Ovary (tissue), 9 donors: ENCODE measurements around the gene BID. TPM values are rescaled to one million over a fixed set of nuclear protein-coding genes. Genes with fewer than 3 reads are reported as not detected.

ENCODE experiments used
- DNase-seq, 5 donors: peaks; one replicate each; pipeline ENCODE4 v3.0.0-alpha.2; 2019 to 2020
- H3K27ac ChIP-seq, 2 donors: fragments of 200-600 bp; one replicate each; pipeline versions ENCODE4 v1.5.1 to v1.8.0; 2019 to 2022
- H3K27me3 ChIP-seq: fragments of 200-600 bp; one replicate; pipeline ENCODE4 v1.8.0; 2022
- H3K36me3 ChIP-seq: fragments of 200-600 bp; sonication (generic); one replicate; pipeline ENCODE4 v1.5.1; 2019
- H3K4me1 ChIP-seq: one replicate; pipeline ENCODE4 v1.8.1; 2013; ENCODE audit warnings: mild to moderate bottlenecking, moderate library complexity; ENCODE audit not compliant: insufficient read depth
- H3K4me3 ChIP-seq: fragments of 200-600 bp; sonication (generic); one replicate; pipeline ENCODE4 v1.5.1; 2017
- H3K9me3 ChIP-seq, 2 donors: fragments of 200-600 bp in 1 of 2; sonication (generic) in 1 of 2; one replicate each; pipeline versions ENCODE4 v1.5.1 to v1.8.1; 2013 to 2019; ENCODE audit warnings: mild to moderate bottlenecking in 1 of 2, moderate library complexity in 1 of 2
- CTCF ChIP-seq, 3 donors: fragments of 450-650 bp in 2 of 3; fragments of 200-600 bp in 1 of 3; IDR thresholded peaks; one replicate each; pipeline versions ENCODE4 v1.5.1 to v1.8.0; 2016 to 2022; ENCODE audit warnings: antibody characterized with exemption in 3 of 3, mild to moderate bottlenecking in 1 of 3
- EP300 ChIP-seq: sonication (generic); formaldehyde crosslinking; IDR thresholded peaks from one replicate; pipeline ENCODE4 v1.6.1; 2017; ENCODE audit warnings: antibody characterized with exemption
- POLR2A ChIP-seq: fragments of 450-650 bp; IDR thresholded peaks from one replicate; pipeline ENCODE4 v1.6.1; 2017; ENCODE audit warnings: antibody characterized with exemption, mild to moderate bottlenecking, moderate library complexity
- WGBS, 3 donors: extraction: QIAGEN DNeasy Blood & Tissue Kit in 1 of 3; methylation state at CpG; one replicate each; pipeline versions ENCODE4 v1.1.5 to v1.1.7; 2013 to 2017; 5-methylcytosine and 5-hydroxymethylcytosine counted together
- intact Hi-C, 4 donors: fragments of 100-400 bp; cut with DNase I; formaldehyde crosslinking; loops; one replicate each; pipeline versions ENCODE4 v1.11.0 to v1.15.1; 2022 to 2023
- polyA plus RNA-seq, 2 donors: library from polyadenylated mRNA; stranded (reverse); fragments of 200-250 nt in 1 of 2; fragments of 350-450 nt in 1 of 2; fragmentation: Illumina TruSeq in 1 of 2; extraction: RNeasy Lipid Tissue Mini Kit (QIAGEN cat#74804) in 1 of 2; gene quantifications; one replicate each; pipeline ENCODE4 v1.2.3, GENCODE V29; 2013 to 2014
- total RNA-seq, 7 donors: library from RNA; depleted of rRNA in 2 of 7; stranded (reverse); fragments of >200 nt in 2 of 7; fragmentation: NEBNext Ultra II Directional in 3 of 7; extraction: Animal tissue kit (Norgen Biotek cat#: 25700) in 3 of 7; gene quantifications; one replicate each; pipeline versions ENCODE4 v1.1.0 to v1.2.4, GENCODE V29; 2016 to 2023
- donor health status: DM: no; HTN: no; CAD: no; lungs with moderate emphysema.
- donor health status: DM: no; HTN: no; CAD: no.
- donor health status: Bipolar disorder and iron deficiency.
- donor health status: DM: yes; HTN: yes; CAD: no.
- donor health status: DM: no; HTN: no; CAD: no.
- donor health status: DM: yes; HTN: yes; CAD: no.

Gene BID
- total and polyA plus RNA-seq, 9 donors, result 3.2 to 13.8 (median 6.1) TPM

DNA sequence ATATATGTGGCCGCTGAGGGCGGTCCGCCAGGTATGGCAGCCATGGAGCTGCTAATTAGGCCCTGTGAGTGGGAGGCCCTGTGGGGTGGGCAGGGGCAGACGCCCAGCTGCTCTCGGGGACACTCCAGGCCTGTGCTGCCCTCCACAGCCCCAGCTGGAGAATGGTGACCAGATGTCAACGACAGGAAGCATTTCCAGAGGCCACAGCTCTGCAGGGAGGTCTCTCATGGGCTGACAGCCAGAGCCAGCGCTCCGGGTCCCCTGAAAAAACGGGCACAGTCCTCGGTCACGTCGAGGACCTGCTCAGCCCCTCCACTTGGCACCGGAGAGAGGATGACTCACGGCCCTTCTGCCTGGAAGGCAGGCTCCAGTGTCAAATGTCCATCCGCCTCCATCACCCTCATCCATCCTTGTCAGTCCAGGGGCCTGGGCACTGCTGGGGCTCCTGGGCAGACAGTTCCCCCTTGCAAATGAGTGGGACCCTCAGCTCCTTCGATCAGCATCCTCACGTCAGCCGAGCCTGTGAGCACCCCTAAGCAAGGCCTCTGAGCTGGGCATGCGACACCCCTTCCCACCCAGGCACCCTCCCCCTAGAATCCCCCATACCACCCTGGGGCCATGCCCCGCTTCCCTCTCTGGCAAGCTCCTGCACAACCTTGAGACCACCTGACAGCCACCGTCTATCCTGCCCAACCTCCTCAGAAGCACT, 1.9 kb downstream of the BID start:
- intact Hi-C loops, result loop anchor here in 1 of 4 donors (10.0 kb wide), 1 partner anchor 218 kb away; no protein-coding TSS in a partner anchor
- Histone ChIP-seq H3K4me1 (peaks cover 5% of the 10 kb centered on the region), H3K27ac (no peak overlapping the region), H3K9me3 (no peaks in the 10 kb centered on the region), H3K36me3 (no peaks in the 10 kb centered on the region), H3K4me3 (no peak overlapping the region), H3K27me3 (no peaks in the 10 kb centered on the region)
- 80 to 81% (median 81%) methylated on average over 19 to 21 of the region's 21 CpGs for WGBS, 3 donors
- peak in 1 of 5 donors; percentile 18 for DNase-seq
- TF ChIP-seq POLR2A (no peak), CTCF (IDR thresholded peaks at IDR 0.05) (no peak), EP300 (no peak)

DNA sequence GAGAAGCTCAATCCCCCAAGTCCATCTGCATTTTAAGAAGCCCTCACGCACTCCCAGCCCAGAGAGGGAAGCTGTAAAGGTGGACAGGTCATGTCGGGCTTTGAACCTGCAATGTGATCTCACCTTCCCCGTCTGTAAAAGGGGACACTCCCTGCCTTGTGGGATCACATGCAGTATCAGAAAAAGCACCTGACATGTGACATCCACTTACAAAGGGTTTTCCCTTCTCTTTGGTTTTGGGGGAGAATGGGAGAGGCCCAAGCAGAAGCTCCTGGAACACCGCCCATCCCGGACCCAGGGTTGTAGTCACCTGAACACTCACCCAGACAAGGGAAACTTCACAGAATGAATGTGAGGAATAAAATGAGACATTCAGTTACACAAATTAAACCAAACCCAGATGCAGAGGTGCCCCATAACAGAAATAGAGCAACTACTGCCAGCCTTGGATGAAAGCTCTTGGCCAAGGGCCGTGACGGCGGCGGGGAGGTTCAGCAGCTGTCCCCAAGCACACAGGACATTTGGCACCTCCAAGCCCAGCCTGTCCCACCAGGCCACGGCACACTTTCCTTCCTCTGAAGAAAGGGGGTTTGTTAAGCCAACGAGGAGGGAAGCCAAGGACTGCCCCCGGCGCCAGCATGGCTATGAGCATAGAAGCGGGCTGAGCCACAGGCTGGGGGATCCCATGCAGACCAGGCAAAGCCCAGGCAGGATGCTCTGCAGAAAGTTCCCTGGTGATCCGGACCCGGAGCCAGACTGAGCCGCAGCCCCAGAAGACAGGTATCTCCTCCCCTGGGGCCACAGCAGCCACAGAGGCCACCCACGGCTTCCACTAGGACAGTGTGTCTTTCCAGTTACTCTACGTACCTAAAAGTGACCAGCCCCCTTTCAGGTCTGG, 3.8 kb downstream of the BID start:
- WGBS, 3 donors, result 88 to 92% (median 91%) methylated on average over 19 of the region's 19 CpGs
- H3K36me3 ChIP-seq, result no peaks in the 10 kb centered on the region
- no peaks in the 10 kb centered on the region for H3K9me3 ChIP-seq
- DNase-seq, result no peak
- no peaks in the 10 kb centered on the region for H3K27me3 ChIP-seq
- H3K4me3 ChIP-seq, result no peak overlapping the region
- intact Hi-C loops, result loop anchor here in 1 of 4 donors (10.0 kb wide), 1 partner anchor 216 kb away; no protein-coding TSS in a partner anchor
- H3K27ac ChIP-seq, result no peak overlapping the region
- TF ChIP-seq EP300, result no peak
- TF ChIP-seq POLR2A, result no peak
- no peak for TF ChIP-seq CTCF (IDR thresholded peaks at IDR 0.05)
- H3K4me1 ChIP-seq, result peaks cover 5% of the 10 kb centered on the region

DNA sequence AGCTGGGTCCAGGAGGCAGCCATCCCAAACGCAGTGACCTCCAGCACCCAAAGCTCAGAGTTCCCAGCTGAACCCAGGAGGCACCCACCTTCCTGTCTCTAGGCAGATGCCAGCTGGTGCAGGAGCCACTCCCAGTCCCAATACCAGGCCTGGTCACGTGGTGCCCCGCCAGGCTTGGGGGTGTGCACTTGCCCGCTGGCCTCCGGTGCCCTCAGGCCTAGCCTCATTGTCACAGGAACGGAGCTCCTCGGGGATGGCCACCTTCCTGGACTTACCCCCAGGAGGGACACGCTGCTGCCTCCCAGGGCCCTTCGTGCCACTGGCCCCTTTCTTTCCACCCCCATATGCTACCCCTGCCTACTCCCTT, 4.6 kb downstream of the BID start:
- Histone ChIP-seq H3K27me3 (no peaks in the 10 kb centered on the region), H3K9me3 (no peaks in the 10 kb centered on the region), H3K27ac (no peak overlapping the region), H3K4me3 (no peak overlapping the region), H3K4me1 (peaks cover 5% of the 10 kb centered on the region), H3K36me3 (no peaks in the 10 kb centered on the region)
- WGBS, 3 donors, result 85 to 91% (median 90%) methylated on average over 9 of the region's 9 CpGs
- TF ChIP-seq CTCF (IDR thresholded peaks at IDR 0.05) (no peak), EP300 (no peak), POLR2A (no peak)
- DNase-seq, result no peak
- intact Hi-C loops, result loop anchor here in 1 of 4 donors (10.0 kb wide), 1 partner anchor 215 kb away; no protein-coding TSS in a partner anchor

- intact Hi-C loops, result no loop called here
- H3K4me1 ChIP-seq, result peaks cover 5% of the 10 kb centered on the region
- no peaks in the 10 kb centered on the region for H3K36me3 ChIP-seq
- DNase-seq, result no peak
- 92 to 96% (median 93%) methylated on average over 14 of the region's 14 CpGs for WGBS, 3 donors
- no peak overlapping the region for H3K27ac ChIP-seq
- no peaks in the 10 kb centered on the region for H3K9me3 ChIP-seq
- H3K27me3 ChIP-seq, result no peaks in the 10 kb centered on the region
- TF ChIP-seq POLR2A (no peak), EP300 (no peak)
- no peak overlapping the region for H3K4me3 ChIP-seq
These were observed 5.1 kb downstream of the BID start for GRCh38 chr22:17769013-17769715.
